Hematopoietic multipotent progenitor cell treated with erythropoietin and hydrocortisone succinate and interleukin-3 and kit ligand, for 15 days (in vitro differentiated cells): ENCODE data around the gene UTP14C.
"Not testable (repeated sequence)": the region's sequence is repeated elsewhere in the genome, so short reads cannot be mapped to it uniquely, and the experiment has no call there.

Source experiments
- DNase-seq: peaks from one replicate; pipeline ENCODE4 v3.0.0-alpha.2; 2015; ENCODE audit warnings: low spot score

Gene UTP14C

DNA sequence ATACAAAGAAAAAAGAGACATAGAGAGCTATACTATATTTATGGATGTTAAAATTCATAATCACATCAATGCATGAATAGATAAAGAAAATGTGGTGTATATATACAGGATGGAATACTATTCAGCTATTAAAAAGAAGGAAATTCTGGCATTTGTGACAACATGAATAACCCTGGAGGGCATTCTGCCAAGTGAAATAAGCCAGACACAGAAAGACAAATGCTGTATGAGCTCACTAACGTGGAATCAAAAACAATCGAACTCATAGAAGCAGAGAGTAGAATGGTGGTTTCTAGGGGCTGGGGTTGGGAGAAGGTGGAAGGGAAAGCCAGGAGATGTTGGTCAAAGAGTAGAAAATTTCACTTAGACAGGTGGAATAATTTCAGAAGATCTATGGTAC lies 24.0 kb downstream of the UTP14C start:
- no peak for DNase-seq

DNA sequence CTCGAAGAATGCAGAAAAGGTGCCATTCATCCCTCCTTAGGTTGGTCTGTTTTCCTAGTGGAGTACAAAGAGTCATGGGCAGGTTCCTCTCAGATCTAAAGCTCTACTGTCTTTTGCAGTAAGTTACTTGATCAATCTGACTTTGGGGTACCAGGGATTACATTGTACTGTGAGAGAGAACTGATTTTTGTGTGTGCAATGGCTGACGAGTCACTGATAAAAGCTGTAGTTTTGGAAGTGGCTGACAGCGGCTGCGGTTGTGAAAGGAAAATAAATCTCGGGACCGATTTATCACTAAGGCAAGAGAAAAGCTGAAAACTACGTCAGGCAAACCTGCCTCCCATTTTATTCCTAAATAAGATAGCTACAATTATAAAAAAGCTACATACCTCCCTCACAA lies 26.9 kb downstream of the UTP14C start:
- no peak for DNase-seq

DNA sequence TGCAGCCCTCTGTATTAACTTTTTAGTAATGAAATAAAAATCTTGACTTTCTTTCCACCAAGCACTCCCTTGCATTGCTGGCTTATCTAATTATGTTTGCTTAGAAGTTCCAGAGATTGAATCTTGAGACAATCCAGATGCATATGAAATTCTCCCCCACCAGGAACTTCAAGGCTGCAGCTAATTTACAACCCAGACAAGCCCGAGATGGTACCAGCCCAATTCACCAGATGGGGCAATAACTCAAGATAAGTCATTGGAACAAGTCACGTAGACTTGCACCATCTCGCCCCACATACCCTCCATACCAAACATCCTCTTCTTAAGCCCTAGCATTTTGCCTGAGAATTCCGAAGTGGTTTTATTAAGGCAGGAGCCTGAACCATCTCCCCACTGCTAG lies 29.0 kb downstream of the UTP14C start:
- DNase-seq: no peak

DNA sequence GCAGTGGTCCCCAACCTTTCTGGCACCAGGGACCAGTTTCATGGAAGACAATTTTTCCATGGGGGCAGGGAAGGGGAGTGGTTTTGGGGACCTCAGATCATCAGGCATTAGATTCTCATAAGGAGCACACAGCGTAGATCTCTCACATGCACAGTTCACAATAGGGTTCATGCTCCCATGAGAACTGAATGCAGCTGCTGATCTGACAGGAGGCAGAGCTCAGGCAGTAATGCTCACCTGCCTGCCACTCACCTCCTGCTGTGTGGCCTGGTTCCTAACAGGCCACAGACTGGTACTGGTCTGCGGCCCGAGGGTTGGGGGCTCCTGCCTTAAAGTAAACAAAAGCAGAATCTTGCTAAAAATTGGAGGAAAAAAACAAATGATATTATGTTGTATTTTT lies 36.6 kb downstream of the UTP14C start:
- DNase-seq: not testable (repeated sequence)

DNA sequence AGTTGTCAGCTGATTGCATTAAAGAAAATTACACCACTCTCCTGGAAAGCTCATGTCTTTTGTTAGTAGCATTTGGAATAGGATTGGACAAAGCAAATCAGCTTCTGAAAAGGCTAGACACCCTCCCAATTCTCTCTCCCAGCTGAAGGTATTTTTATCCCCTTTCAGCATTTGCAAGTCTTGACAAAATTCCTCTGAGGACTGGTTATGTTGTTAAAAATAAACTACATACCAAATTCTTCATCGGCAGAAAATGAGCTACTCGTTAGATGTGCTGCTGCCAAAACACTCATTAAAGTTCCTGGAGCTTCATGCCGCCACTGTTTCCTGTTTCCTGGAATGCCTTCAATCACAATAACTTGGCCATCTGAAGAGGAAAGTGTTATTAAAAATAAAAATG lies 37.1 kb downstream of the UTP14C start:
- no peak for DNase-seq

DNA sequence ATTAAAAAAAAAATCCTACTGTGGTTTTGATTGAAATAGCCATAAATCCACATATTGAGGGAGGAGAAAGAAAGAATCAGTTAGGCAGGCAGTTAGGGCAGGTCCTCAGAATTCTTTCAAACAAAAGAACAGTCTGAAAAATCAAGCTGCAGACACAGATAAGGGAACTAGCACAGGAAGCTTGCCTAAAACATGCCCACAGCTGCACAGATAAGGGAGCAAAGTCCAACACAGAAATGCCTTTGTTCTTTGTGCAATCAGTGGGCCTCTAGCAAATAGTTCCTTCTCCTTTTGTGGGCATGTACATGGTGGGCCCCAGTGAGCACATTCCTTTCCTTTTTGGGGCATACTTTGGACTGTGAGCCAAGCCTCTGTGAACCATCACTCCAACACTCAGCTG lies 42.7 kb downstream of the UTP14C start:
- DNase-seq: no peak

DNA sequence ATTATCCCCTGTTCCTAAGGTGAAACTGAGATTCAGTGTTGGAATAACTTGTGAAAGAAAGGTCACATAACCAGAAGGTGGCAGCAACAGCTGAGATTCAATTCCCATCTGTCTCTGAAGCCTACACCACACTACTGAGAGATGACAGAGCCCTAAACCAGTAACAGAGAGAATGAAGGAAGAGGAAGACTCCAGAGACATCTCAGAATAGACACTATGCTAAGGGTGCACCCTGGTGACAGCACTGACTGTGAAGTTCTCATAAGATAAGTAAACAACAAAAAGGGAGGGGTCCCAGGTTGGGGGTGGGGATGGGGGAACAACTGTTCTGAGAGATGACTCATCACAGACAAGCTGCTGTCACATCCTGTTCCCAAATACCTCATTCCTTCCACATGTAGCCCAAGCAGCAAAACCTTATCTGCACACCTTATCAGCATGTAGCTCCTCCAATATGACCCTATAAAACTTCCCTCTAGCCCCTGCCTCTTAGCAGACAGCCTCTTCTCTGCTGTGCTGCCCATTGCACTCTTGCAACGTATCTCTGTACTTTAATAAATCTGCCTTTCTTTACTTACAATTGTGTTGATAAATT lies 46.5 kb downstream of the UTP14C start:
- no peak for DNase-seq
